RWPE1 (cell line): ENCODE measurements around the gene DPYSL4.

Experiments
- CTCF ChIA-PET: fragments of 350-600 bp; sonication (Branson Sonifier 250); formaldehyde crosslinking; extraction: SDS; loops from one replicate; lab custom pipeline; 2021; lab: Yijun Ruan, JAX
- POLR2A ChIA-PET: fragments of 400-600 bp; formaldehyde crosslinking; extraction: SDS; loops from one replicate; lab custom pipeline; 2020; ENCODE audit warnings: antibody characterized with exemption; ENCODE audit not compliant: low non-redundant PET; lab: Yijun Ruan, JAX
- DNase-seq: peaks from one replicate; pipeline ENCODE4 v3.0.0; 2012; ENCODE audit warnings: low spot score
- H3K27ac ChIP-seq: fragments of 450-650 bp; 2 replicates; pipeline ENCODE4 v1.5.1; 2017
- CTCF ChIP-seq: fragments of 450-650 bp; conservative IDR thresholded peaks from 2 replicates; pipeline ENCODE4 v1.5.1; 2017; ENCODE audit warnings: low read depth, mild to moderate bottlenecking

DPYSL4 gene

DNA sequence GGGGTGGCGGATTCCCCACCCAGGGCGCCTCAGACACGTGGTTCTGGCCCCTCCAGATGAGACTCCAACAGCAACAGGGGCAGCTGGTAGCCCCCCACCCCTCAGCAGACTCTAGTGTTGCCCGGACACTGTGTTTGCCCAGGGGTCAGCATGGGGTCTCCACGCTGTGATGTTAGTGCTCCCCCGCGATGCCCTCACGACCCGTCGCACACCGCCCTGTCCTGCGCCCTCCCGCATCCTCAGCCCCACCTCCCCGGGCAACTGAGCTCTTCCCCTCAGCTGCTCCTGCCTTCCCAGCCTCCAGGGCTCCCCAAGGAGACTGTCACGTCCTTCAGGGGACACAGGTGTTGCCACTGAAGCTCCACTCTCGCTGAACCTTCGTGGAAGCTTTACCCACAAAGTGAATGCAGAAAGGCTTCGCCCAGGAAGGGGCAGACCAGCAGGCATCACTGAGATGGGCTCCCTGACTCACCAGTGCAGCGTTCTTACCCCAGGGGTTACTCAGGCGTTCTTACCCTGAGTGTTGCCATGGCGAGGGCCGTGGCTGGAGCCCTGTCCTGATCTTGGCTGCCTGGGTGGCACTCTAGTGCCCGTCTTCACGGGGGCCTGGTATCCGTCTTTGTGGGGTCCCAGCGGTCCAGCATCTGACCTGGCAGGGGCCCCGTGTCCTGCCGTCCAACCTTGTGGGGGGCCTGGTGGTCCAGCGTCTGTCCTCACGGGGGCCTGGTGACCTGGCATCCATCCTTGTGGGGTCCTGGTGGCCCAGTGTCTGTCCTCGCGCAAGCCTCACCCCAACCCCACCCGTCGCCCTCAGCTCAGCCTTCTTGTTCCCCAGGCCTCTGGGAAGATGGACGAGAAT, 14.6 kb downstream of the DPYSL4 start:
- no peak overlapping the region for H3K27ac ChIP-seq
- DNase-seq = no peak
- POLR2A ChIA-PET = no interaction called here
- CTCF ChIA-PET = no interaction called here
- TF ChIP-seq CTCF = no peak

DNA sequence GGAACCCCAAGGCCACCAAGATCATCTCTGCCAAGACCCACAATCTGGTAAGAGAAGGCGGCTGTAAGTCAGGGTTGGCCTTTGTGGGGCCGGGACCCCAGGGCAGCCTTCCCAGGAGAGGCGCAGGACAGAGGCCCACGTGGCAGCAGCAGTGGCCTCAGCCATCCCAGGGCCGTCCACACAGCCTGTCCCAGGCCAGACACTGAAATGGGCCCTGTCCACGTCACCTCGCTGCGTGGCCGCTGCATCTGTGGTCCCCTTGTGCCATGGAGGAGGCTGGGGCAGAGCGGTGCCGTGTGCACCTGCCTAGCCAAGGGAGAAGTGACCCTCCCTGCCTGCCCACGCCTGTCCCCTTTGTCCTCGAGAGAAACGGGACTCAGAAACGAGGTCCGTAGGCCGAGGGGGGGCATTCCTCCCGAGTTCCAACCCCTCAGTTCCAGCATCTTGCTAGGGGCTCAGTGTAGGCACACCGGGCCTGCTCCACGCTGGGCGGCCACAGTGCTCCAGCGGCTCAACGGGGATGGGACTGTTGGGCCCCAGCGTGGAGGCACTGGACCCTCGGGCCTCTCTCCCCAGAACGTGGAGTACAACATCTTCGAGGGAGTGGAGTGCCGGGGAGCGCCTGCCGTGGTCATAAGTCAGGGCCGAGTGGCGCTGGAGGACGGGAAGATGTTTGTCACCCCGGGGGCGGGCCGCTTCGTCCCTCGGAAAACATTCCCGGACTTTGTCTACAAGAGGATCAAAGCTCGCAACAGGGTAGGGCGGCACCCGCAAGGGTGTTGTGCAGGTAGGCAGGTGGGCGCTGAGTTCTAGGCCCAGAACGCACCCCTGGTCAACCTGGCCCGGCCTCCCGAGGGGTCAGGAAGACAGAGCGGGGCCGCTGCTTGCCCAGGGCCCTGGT, 15.6 kb downstream of the DPYSL4 start:
- no peak overlapping the region for H3K27ac ChIP-seq
- CTCF ChIA-PET = no interaction called here
- DNase-seq = no peak
- POLR2A ChIA-PET = no interaction called here
- TF ChIP-seq CTCF = no peak

- CTCF ChIA-PET = no interaction called here
- POLR2A ChIA-PET = no interaction called here
- no peak for DNase-seq
- no peak overlapping the region for H3K27ac ChIP-seq
- no peak for TF ChIP-seq CTCF
Observed at GRCh38 chr10:132203256-132204077, 16.7 kb downstream of the DPYSL4 start.

DNA sequence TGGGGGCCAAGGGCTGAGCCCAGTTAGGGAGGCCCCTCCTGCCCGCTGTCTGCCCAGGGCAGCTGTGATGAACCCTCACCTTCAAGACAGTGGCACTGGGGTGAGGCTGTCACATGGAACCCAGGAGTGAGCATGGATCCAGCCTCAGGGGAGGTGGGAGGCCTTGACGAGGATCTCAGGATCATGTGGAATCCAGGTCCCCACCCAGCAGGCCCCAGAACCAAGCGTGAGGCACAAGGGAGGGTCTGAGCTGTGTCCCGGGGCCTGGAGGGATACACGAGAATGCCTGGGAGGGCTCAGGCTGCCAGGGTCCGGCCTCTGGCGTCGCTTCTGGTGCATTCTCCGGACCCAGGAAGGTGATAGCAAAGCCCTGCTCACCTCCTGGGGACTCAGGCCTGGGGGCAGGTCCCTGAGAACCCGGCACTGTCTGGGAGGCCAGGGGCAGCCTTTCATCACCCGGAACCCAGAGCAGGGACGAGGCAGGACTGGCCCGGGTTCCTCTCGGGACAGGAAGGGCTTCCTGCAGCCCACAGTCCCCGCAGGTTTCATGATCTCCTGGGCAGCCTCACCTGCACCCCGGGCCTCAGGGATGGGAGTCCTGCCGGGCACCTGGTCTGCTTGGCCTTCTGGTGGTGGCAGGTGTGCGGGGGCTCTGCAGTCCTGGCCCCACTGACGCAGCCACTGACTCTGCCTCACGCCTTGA, 17.5 kb downstream of the DPYSL4 start:
- ChIA-PET CTCF (no interaction called here), POLR2A (no interaction called here)
- H3K27ac ChIP-seq = no peak overlapping the region
- no peak for TF ChIP-seq CTCF
- no peak for DNase-seq

GRCh38 chr10:132204781-132205473, 18.2 kb downstream of the DPYSL4 start:
- ChIA-PET POLR2A (no interaction called here), CTCF (interaction anchor here (0.6 kb wide), 1 partner anchor 450 kb away, joined by 4 read pairs; no protein-coding TSS in a partner anchor)
- TF ChIP-seq CTCF = no peak
- DNase-seq = no peak
- H3K27ac ChIP-seq = no peak overlapping the region
